ENCODE results near the gene CDK5RAP2. TPM values are rescaled to one million over a fixed set of nuclear protein-coding genes. Genes with fewer than 3 reads are reported as not detected.

The CDK5RAP2 gene
- total and polyA plus RNA-seq, 2 experiments from 2014 or later = 23.9 to 30.9 TPM

- H2AFZ ChIP-seq = no peak overlapping the region
- no peaks in the 10 kb centered on the region for H3K27me3 ChIP-seq
- no peaks in the 10 kb centered on the region for H3K9me2 ChIP-seq (replicated peaks; ENCODE audit: insufficient read depth)
- 96% methylated on average over 4 of the region's 4 CpGs for WGBS (ENCODE audit: low lambda C conversion rate, missing lambda C conversion rate)
- no peak for DNase-seq (ENCODE audit: low spot score)
- H4K20me1 ChIP-seq (ENCODE audit: insufficient read depth, poor library complexity, severe bottlenecking) = no peaks in the 10 kb centered on the region
- H3K4me3 ChIP-seq = no peak overlapping the region
- no peaks in the 10 kb centered on the region for H3K4me1 ChIP-seq (ENCODE audit: insufficient read depth)
- H3K27ac ChIP-seq = no peak overlapping the region
- H3K79me2 ChIP-seq = no peaks in the 10 kb centered on the region
- no peak overlapping the region for H3K4me2 ChIP-seq
- no peaks in the 10 kb centered on the region for H3K36me3 ChIP-seq (replicated peaks; ENCODE audit: insufficient read depth, low read depth)
- TF ChIP-seq EZH2phosphoT487 (IDR thresholded peaks at IDR 0.05; ENCODE audit: low read depth, severe bottlenecking, unreplicated experiment) = no peak
- no peak for TF ChIP-seq CTCF (IDR thresholded peaks at IDR 0.05; ENCODE audit: poor library complexity)
- TF ChIP-seq EZH2 (IDR thresholded peaks at IDR 0.05; ENCODE audit: borderline replicate concordance) = no peak
- H3K9me3 ChIP-seq (ENCODE audit: low read depth) = no peaks in the 10 kb centered on the region
These were observed 204.7 kb downstream of the CDK5RAP2 start for GRCh38 chr9:120375316-120375715.

GRCh38 chr9:120374817-120375216 is 205.2 kb downstream of the CDK5RAP2 start:
- Histone ChIP-seq H3K4me1 (ENCODE audit: insufficient read depth) (no peaks in the 10 kb centered on the region), H3K9me3 (ENCODE audit: low read depth) (no peaks in the 10 kb centered on the region), H3K27ac (no peak overlapping the region), H3K36me3 (replicated peaks; ENCODE audit: insufficient read depth, low read depth) (no peaks in the 10 kb centered on the region), H3K9me2 (replicated peaks; ENCODE audit: insufficient read depth) (no peaks in the 10 kb centered on the region), H3K27me3 (no peaks in the 10 kb centered on the region), H3K4me3 (no peak overlapping the region), H3K4me2 (no peak overlapping the region), H3K79me2 (no peaks in the 10 kb centered on the region), H4K20me1 (ENCODE audit: insufficient read depth, poor library complexity, severe bottlenecking) (no peaks in the 10 kb centered on the region), H2AFZ (no peak overlapping the region)
- DNase-seq (ENCODE audit: low spot score) = no peak
- WGBS (ENCODE audit: low lambda C conversion rate, missing lambda C conversion rate) = 94% methylated on average over 14 of the region's 14 CpGs
- TF ChIP-seq EZH2 (IDR thresholded peaks at IDR 0.05; ENCODE audit: borderline replicate concordance) = no peak
- TF ChIP-seq EZH2phosphoT487 (IDR thresholded peaks at IDR 0.05; ENCODE audit: low read depth, severe bottlenecking, unreplicated experiment) = no peak
- TF ChIP-seq CTCF (IDR thresholded peaks at IDR 0.05; ENCODE audit: poor library complexity) = no peak

- DNase-seq (ENCODE audit: low spot score) = no peak
- Histone ChIP-seq H3K9me2 (replicated peaks; ENCODE audit: insufficient read depth) (no peaks in the 10 kb centered on the region), H3K4me1 (ENCODE audit: insufficient read depth) (no peaks in the 10 kb centered on the region), H3K4me2 (no peak overlapping the region), H3K27me3 (no peaks in the 10 kb centered on the region), H3K27ac (no peak overlapping the region), H3K4me3 (no peak overlapping the region), H2AFZ (no peak overlapping the region), H3K36me3 (replicated peaks; ENCODE audit: insufficient read depth, low read depth) (no peaks in the 10 kb centered on the region), H4K20me1 (ENCODE audit: insufficient read depth, poor library complexity, severe bottlenecking) (no peaks in the 10 kb centered on the region), H3K9me3 (ENCODE audit: low read depth) (no peaks in the 10 kb centered on the region), H3K79me2 (no peaks in the 10 kb centered on the region)
- 100% methylated on average over 1 of the region's 1 CpG for WGBS (ENCODE audit: low lambda C conversion rate, missing lambda C conversion rate)
- TF ChIP-seq EZH2phosphoT487 (IDR thresholded peaks at IDR 0.05; ENCODE audit: low read depth, severe bottlenecking, unreplicated experiment) (no peak), CTCF (IDR thresholded peaks at IDR 0.05; ENCODE audit: poor library complexity) (no peak), EZH2 (IDR thresholded peaks at IDR 0.05; ENCODE audit: borderline replicate concordance) (no peak)
These were observed 205.7 kb downstream of the CDK5RAP2 start for GRCh38 chr9:120374239-120374638.

DNA sequence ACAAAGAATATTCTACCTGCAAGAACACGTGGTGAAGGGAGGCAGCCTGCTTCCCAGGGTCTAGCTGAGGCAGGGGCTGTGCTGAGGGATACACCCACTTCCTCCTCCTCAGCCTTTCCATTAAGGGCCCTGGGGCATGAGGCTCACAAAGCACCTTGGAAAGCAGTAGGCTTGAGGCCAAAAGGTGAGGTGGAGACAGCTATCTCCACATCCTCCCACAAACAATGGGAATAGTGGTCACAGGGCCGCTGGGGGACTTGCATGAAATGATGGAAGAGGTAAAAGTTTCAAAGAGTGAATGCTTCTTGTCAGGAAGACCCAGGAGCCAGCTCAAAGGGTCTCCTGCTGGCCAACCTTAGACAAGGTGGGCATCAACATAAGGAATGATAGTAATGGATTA is 207.9 kb downstream of the CDK5RAP2 start:
- WGBS (ENCODE audit: low lambda C conversion rate, missing lambda C conversion rate) = 75% methylated on average over 2 of the region's 2 CpGs
- no peaks in the 10 kb centered on the region for H3K27me3 ChIP-seq
- DNase-seq (ENCODE audit: low spot score) = no peak
- H3K9me3 ChIP-seq (ENCODE audit: low read depth) = no peaks in the 10 kb centered on the region
- H3K4me1 ChIP-seq (ENCODE audit: insufficient read depth) = no peaks in the 10 kb centered on the region
- H3K79me2 ChIP-seq = no peaks in the 10 kb centered on the region
- no peak overlapping the region for H2AFZ ChIP-seq
- no peaks in the 10 kb centered on the region for H3K36me3 ChIP-seq (replicated peaks; ENCODE audit: insufficient read depth, low read depth)
- no peak overlapping the region for H3K4me3 ChIP-seq
- H4K20me1 ChIP-seq (ENCODE audit: insufficient read depth, poor library complexity, severe bottlenecking) = no peaks in the 10 kb centered on the region
- no peak overlapping the region for H3K27ac ChIP-seq
- TF ChIP-seq EZH2 (IDR thresholded peaks at IDR 0.05; ENCODE audit: borderline replicate concordance) (no peak), EZH2phosphoT487 (IDR thresholded peaks at IDR 0.05; ENCODE audit: low read depth, severe bottlenecking, unreplicated experiment) (no peak), CTCF (IDR thresholded peaks at IDR 0.05; ENCODE audit: poor library complexity) (no peak)
- H3K9me2 ChIP-seq (replicated peaks; ENCODE audit: insufficient read depth) = no peaks in the 10 kb centered on the region
- H3K4me2 ChIP-seq = no peak overlapping the region
